Fibroblast of lung (primary cell): Measurements from ENCODE around the gene MGP.

Source experiments
- EZH2 ChIP-seq: IDR thresholded peaks from 2 replicates; pipeline ENCODE4 v1.5.1; 2012; ENCODE audit warnings: low read length, control low read depth, mild to moderate bottlenecking; ENCODE audit errors: missing control alignments
- TF ChIP-seq, protein P1 (sequence below), 2 donors: IDR thresholded peaks in 1 of 2; conservative IDR thresholded peaks in 1 of 2; 1 replicate in 1 of 2; 2 replicates in 1 of 2; pipeline ENCODE4 v1.5.1; 2011 to 2012; ENCODE audit warnings: low read length in 2 of 2, control low read depth in 1 of 2, inconsistent platforms in 1 of 2, low read depth in 1 of 2, mild to moderate bottlenecking in 1 of 2

DNA sequence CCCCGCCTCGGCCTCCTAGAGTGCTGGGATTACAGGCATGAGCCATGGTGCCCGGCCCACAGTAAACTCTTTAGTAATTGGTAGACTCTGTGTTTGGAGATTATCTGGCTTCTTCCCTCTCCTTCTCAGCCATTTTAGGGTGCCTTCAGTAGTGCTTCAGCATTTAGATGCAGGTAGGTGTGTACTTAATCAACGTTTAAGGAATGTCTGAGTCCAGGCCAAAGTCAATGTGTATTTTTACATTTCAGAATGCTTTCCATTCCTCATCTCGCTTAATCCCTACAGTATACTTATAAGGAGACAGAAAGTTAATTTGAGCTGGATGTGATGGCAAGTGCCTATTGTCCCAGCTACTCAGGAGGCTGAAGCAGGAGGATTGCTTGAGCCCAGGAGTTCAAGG is 20.5 kb upstream of the MGP start:
- TF ChIP-seq, protein P1, sequence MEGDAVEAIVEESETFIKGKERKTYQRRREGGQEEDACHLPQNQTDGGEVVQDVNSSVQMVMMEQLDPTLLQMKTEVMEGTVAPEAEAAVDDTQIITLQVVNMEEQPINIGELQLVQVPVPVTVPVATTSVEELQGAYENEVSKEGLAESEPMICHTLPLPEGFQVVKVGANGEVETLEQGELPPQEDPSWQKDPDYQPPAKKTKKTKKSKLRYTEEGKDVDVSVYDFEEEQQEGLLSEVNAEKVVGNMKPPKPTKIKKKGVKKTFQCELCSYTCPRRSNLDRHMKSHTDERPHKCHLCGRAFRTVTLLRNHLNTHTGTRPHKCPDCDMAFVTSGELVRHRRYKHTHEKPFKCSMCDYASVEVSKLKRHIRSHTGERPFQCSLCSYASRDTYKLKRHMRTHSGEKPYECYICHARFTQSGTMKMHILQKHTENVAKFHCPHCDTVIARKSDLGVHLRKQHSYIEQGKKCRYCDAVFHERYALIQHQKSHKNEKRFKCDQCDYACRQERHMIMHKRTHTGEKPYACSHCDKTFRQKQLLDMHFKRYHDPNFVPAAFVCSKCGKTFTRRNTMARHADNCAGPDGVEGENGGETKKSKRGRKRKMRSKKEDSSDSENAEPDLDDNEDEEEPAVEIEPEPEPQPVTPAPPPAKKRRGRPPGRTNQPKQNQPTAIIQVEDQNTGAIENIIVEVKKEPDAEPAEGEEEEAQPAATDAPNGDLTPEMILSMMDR (conservative IDR thresholded peaks at IDR 0.05 in 1 of 2, IDR thresholded peaks at IDR 0.05 in 1 of 2; ENCODE audit: low read depth in 1 of 2, low read length in 2 of 2): no peak
- TF ChIP-seq EZH2: no peak
